Vagina (tissue), 2 donors: ENCODE results near the gene FAM98C.

Experiments used
- CTCF ChIP-seq, 3 experiments: fragments of 450-650 bp in 2 of 3; fragments of 200-600 bp in 1 of 3; sonication (generic) in 1 of 3; IDR thresholded peaks; one replicate each; pipeline ENCODE4 v1.5.1; 2017 to 2019; ENCODE audit warnings: antibody characterized with exemption in 3 of 3, mild to moderate bottlenecking in 2 of 3, moderate library complexity in 2 of 3
- POLR2AphosphoS5 ChIP-seq, 2 donors: sonication (generic); formaldehyde crosslinking; IDR thresholded peaks; one replicate each; pipeline ENCODE4 v1.9.0; 2017; ENCODE audit warnings: antibody characterized with exemption in 2 of 2, mild to moderate bottlenecking in 2 of 2, low read depth in 1 of 2; ENCODE audit not compliant: insufficient read depth in 1 of 2

- TF ChIP-seq CTCF (IDR thresholded peaks at IDR 0.05) = no peak
- no peak for TF ChIP-seq POLR2AphosphoS5 (IDR thresholded peaks at IDR 0.05; ENCODE audit: insufficient read depth in 1 of 2, low read depth in 1 of 2)
Measured at GRCh38 chr19:38417544-38418506, 14.9 kb downstream of the FAM98C start.
